GM19452 (cell line): ENCODE measurements around the gene MYRF.

Experiments used
- ATAC-seq: cut with Tn5 transposase; IDR thresholded peaks from one replicate; pipeline ENCODE4 v1.9.1; 2021; ENCODE audit not compliant: unreplicated experiment

MYRF gene

GRCh38 chr11:61814958-61815789 lies 62.7 kb downstream of the MYRF start:
- ATAC-seq = peak; percentile 51

- ATAC-seq = peak; percentile 42
Measured at GRCh38 chr11:61815790-61816735, 63.6 kb downstream of the MYRF start.

DNA sequence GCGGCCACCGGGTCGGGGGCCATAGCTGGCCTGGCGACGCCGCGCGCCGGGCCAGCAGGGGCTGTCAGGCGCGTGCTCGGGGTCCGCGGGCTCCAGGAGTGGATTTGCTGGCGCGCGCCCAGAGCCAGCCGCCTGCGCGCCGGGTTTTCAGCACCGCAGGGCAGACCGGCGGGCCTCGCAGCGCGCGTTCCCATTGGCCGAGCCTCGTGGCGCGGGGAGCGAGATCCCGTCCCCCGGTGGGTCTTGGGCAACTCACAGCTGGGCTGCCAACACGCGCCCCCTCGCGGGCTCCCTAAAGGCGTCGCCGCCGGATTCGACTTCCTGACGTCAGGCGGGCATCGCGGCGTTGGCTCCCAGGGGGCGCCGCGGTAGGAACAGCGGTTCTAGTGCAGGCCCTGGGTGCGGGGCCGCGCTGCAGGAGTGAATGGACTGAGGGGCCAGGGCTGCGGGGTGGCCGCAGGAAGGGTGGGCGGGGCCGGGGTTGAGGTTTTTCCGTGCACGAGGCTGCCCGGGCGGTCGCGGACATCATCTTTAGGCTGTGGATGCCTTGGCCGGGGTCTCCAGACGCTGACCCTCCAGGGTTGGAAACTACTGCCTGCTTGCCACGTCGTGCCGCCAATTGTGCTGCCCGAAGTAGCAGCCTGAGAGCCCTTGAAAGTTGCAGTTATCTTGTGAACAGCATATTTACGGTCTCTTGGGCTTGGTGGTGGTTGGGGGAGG lies 64.5 kb downstream of the MYRF start, which contains the start of gene FADS1:
Gene FADS1 (minus strand): TSS at position 268 of the 720 bp plus-strand sequence. CDS start 74 bp downstream, at position 194.
- peak; percentile 48 for ATAC-seq

DNA sequence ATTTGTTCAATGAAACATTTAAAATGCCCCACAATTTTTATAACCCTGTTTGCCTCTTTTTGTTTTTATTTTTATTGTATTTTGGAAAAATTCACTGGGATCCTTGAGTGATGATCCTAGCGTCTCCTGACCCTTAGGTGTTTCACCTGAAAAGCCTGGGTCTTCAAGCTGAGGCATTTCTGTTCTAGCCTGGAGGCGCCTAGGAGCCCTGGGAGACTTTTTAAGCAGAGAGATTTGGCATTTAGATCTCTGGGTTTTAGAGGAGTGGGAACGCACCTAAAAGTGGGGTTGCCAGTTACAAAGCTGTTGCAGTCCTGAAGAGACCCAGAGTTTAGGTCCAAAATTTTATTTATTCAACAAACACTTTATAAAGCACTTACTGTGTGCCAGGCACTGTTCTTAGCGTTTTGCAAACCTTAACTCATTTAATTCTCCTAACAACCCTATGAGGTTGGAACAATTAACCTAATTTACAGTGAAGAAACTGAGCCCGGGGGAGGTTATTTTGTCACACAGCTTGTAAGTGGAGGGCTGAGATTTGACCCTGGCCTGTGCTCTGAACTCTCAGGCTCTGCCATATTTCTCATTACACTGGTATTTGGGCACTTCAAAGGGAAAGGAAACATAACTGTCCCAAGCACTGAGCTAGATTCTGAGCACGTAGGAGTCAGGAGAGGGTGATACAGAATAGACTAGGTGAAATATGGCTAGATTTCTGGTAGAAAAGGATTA lies 65.2 kb downstream of the MYRF start:
- ATAC-seq = no peak

GRCh38 chr11:61820174-61820573 lies 67.7 kb downstream of the MYRF start:
- no peak for ATAC-seq

- no peak for ATAC-seq
Measured at GRCh38 chr11:61826930-61827570, 74.6 kb downstream of the MYRF start.

- peak; percentile 70 for ATAC-seq
Measured at GRCh38 chr11:61827571-61828378, 75.3 kb downstream of the MYRF start, which contains the start of gene FADS2. Gene FADS2 (plus strand): TSS chr11:61828300. CDS start chr11:61828391, 91 bp downstream.

DNA sequence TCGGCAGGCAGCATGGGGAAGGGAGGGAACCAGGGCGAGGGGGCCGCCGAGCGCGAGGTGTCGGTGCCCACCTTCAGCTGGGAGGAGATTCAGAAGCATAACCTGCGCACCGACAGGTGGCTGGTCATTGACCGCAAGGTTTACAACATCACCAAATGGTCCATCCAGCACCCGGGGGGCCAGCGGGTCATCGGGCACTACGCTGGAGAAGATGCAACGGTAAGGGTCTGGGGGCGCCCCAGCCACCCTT lies 75.9 kb downstream of the MYRF start:
- ATAC-seq = no peak

- no peak for ATAC-seq
Measured at GRCh38 chr11:61828629-61829407, 76.4 kb downstream of the MYRF start.

DNA sequence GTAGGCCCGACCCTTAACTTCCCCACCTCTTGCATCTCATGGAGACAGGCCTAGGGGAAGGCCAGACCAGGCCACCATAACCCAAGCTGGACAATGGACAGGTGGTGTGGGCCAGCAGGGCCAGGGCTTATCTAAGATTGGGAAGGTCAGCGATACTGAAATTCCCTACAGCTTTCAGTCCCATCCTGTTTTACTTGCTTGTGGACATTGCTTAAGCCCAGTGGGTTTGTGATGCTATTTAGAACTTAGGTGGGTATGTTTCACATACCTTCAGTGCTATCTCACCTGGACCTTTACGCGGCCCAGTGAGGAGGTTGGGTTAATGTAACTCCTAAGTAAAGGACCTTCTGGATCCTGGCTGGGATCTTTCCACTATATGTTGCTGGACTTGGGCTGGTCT lies 77.4 kb downstream of the MYRF start:
- no peak for ATAC-seq

DNA sequence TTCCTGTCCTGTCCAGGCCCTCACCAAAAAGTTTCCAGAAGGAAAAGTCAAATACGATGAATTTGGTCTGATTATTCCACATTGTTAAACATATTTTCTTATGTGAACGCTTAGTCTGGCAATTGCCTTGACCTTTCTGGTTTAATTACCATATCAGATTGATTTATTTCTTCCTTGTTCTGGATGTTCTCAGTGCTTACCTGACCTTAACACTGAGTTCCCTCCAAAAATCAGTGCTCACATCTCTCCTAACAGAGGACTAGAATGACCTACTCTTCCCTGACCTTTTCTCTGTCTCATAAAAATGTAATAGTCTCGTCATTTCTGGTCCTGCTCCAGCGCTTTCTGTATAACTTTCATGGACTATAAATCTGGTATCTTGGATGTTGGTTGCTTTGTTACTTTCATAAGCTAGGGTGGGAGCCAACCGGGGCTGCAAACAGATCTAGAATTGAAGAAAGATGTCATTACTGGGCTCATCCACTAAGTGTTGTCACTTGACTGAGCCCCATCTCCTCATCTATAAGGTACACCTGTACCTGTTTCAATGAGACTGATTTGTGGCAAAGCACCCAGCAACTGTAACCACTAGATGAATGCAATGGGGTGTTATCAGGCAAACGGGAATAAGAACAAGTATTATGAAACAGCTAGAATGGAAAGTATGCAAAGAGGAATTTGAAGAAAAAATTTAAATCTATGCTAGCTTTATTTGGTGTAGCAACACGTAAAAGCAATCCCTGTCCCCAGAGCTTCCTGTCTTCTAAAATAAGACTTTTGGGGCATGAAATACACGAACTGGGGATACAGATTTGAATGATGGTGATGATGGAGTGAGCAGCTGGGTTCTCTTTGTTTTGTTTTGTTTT lies 78.0 kb downstream of the MYRF start:
- no peak for ATAC-seq

DNA sequence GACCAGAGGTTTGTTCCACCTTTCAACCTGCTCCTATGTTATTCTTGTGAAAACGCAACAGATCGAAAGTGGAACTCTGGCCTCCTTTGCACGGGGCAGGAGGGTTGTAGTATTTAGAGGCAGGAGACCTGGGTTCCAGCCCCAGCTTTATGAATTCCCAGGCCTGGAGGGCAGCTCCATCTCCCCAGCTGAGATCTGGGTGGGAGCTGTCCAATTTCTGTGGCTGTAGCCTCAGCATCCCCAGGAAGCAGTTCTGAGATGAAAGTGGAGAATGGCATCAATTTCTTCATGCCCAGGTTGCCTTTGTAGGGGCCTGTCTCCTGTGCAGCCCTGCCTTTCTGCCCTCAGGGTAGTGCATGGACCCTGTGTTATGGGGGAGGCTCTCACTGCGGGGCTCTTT lies 79.8 kb downstream of the MYRF start:
- no peak for ATAC-seq

- no peak for ATAC-seq
Measured at GRCh38 chr11:61832754-61833153, 80.3 kb downstream of the MYRF start.

DNA sequence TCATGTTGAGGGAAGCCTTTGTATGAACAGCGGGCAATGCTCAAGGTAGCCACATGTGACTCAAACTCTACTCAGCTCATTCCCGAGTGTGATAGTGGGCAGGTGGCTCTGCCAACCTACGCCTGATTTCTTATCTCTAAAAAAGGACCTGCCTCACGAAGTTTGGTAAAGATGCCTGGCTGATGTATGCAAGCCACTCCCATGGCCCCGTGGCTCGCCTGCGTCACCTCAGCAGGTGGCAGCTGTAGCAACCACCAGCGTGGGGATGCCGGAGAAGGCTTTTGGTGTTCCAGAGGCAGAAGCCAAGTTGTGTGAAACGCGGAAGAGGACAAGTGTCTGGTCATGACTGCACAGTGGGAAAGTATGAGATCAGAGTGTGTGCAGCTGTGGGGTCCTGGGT lies 81.0 kb downstream of the MYRF start:
- no peak for ATAC-seq

GRCh38 chr11:61833926-61834277 lies 81.5 kb downstream of the MYRF start:
- no peak for ATAC-seq

GRCh38 chr11:61834278-61835048 lies 82.0 kb downstream of the MYRF start:
- ATAC-seq = peak; percentile 90

GRCh38 chr11:61836193-61836592 lies 83.8 kb downstream of the MYRF start:
- no peak for ATAC-seq
